H1 (cell line): ENCODE measurements around the gene JAKMIP1. TPM values are rescaled to one million over a fixed set of nuclear protein-coding genes. Genes with fewer than 3 reads are reported as not detected.

Source experiments
- GABPA ChIP-seq: IDR thresholded peaks from 2 replicates; pipeline ENCODE4 v1.6.1; 2011; ENCODE audit warnings: mild to moderate bottlenecking, low read length, moderate library complexity, borderline replicate concordance; ENCODE audit not compliant: insufficient read depth
- SP4 ChIP-seq: IDR thresholded peaks from 2 replicates; pipeline ENCODE4 v1.6.1; 2012; ENCODE audit warnings: low read length, inconsistent platforms
- YY1 ChIP-seq: IDR thresholded peaks from 2 replicates; pipeline ENCODE4 v1.6.1; 2011; ENCODE audit warnings: low read depth, mild to moderate bottlenecking, low read length
- polyA plus RNA-seq, 7 experiments: library from polyadenylated mRNA; depleted of rRNA in 3 of 7; stranded (reverse) in 5 of 7; unstranded in 2 of 7; fragments of >200 nt in 5 of 7; fragments of 200-250 nt in 2 of 7; gene quantifications; 1 replicate in 5 of 7; 2 replicates in 1 of 7; 4 replicates in 1 of 7; pipeline versions ENCODE4 v1.2.1 to v1.2.3, GENCODE V29; 2011 to 2013; ENCODE audit warnings: missing spikeins in 2 of 7, mixed read lengths in 2 of 7
- total RNA-seq: library from RNA; stranded (reverse); fragmentation: NEBNext Ultra II Directional; extraction: Animal tissue kit (Norgen Biotek cat#: 25700); gene quantifications from 2 replicates; pipeline ENCODE4 v1.2.1, GENCODE V29; 2021

The JAKMIP1 gene
- total and polyA plus RNA-seq, 2 of the 8 experiments (the other 6 are each of a cell fraction or from before 2014, with no cell fraction given) = 2.5 to 4.4 TPM

GRCh38 chr4:5979981-5980380, 220.4 kb downstream of the JAKMIP1 start (continued):
- TF ChIP-seq GABPA = peak; percentile 50; the same call in 1 of the 2 replicates
- TF ChIP-seq SP4 = no peak
- peak; percentile 61; the same call in 1 of the 2 replicates for TF ChIP-seq YY1
